DND-41 (cell line): Measurements from ENCODE around the gene TAS2R60.
"Not testable (repeated sequence)": the region's sequence is repeated elsewhere in the genome, so short reads cannot be mapped to it uniquely, and the experiment has no call there.

Experiments used
- CTCF ChIP-seq: IDR thresholded peaks from 2 replicates; pipeline ENCODE4 v1.5.1; 2012; ENCODE audit warnings: borderline replicate concordance, low read length, moderate library complexity, mild to moderate bottlenecking; ENCODE audit not compliant: poor library complexity, severe bottlenecking; ENCODE audit errors: extremely low read depth
- EZH2 ChIP-seq: IDR thresholded peaks from 3 replicates; pipeline ENCODE4 v1.6.1; 2012; ENCODE audit warnings: borderline replicate concordance, low read depth, mild to moderate bottlenecking, moderate library complexity, low read length, inconsistent platforms; ENCODE audit not compliant: severe bottlenecking

DNA sequence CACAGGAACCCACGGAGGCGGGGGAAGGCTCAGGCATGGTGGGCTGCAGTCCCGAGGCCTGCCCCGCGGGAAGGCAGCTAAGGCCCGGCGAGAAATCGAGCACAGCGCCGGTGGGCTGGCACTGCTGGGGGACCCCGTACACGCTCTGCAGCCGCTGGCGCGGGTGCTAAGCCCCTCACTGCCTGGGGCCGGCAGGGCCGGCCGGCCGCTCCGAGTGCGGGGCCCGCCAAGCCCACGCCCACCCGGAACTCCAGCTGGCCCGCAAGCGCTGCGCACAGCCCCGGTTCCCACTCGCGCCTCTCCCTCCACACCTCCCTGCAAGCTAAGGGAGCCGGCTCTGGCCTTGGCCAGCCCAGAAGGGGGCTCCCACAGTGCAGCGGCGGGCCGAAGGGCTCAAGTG is 18.8 kb upstream of the TAS2R60 start:
- TF ChIP-seq CTCF, EZH2: not testable (repeated sequence)
